Measurements from ENCODE around the gene TOE1.
"Not testable (repeated sequence)": the region's sequence is repeated elsewhere in the genome, so short reads cannot be mapped to it uniquely, and the experiment has no call there.

Gene TOE1

GRCh38 chr1:45355683-45356082 is 15.7 kb downstream of the TOE1 start:
- DNase-seq (ENCODE audit: low read depth) = no peak

DNA sequence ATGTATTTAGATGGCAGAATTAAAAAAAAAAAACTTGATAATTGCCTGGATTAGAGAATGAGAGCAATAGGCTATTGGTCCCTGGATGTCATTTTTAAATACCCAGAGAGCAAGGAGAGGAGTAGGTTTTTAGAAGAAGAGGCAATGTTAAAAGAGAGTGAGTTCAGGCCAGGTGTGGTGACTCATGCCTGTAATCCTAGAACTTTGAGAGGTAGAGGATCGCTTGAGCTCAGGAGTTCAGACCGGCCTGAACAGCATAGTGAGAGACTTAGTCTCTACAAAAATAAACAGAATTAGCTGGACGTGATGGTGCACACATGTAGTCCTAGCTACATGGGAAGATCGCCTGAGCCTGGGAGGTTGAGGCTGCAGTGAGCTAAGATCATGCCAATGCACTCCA is 16.2 kb downstream of the TOE1 start:
- peak; percentile 34 for DNase-seq (ENCODE audit: low read depth)

- DNase-seq (ENCODE audit: low read depth) = peak; percentile 81
These were observed 20.0 kb downstream of the TOE1 start for GRCh38 chr1:45359882-45360513.

DNA sequence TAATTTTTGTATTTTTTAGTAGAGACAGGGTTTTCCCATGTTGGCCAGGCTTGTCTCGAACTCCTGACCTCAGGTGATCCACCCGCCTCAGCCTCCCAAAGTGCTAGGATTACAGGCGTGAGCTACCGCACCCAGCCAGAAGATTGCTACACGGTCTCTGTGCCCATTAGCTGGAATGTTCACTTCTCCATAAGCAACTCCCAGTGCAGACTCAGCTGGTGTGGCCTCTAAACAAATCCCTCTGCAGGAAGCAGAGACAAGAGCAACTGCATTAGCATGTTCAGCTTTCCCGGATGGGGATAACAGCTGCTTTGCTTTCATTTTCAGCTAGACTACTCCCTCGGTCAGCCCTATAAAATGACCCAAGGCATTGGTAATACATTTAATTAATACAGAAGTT is 21.0 kb downstream of the TOE1 start:
- DNase-seq (ENCODE audit: low read depth) = peak; percentile 81

DNA sequence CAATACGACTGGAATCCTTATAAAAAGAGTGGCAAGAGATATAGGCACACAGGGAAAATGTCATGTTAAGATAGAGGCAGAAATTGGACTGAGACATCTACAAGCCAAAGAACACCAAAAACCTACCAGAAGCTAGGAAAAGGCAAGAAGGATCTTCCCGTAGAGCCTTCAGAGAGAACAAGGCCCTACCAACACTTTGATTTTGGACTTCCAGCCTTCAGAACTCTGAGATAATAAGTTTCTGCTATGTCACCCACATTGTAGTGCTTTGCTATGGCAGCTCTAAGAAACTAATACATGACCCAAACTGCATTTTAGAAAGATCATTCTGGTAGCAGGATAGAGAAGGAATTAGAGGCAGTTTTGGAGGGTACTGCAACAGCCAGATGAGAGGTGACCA is 24.3 kb downstream of the TOE1 start:
- no peak for DNase-seq (ENCODE audit: low read depth)

GRCh38 chr1:45365051-45365450 is 25.1 kb downstream of the TOE1 start:
- DNase-seq (ENCODE audit: low read depth) = no peak

- no peak for DNase-seq (ENCODE audit: low read depth)
These were observed 30.6 kb downstream of the TOE1 start for GRCh38 chr1:45370575-45370974.

DNA sequence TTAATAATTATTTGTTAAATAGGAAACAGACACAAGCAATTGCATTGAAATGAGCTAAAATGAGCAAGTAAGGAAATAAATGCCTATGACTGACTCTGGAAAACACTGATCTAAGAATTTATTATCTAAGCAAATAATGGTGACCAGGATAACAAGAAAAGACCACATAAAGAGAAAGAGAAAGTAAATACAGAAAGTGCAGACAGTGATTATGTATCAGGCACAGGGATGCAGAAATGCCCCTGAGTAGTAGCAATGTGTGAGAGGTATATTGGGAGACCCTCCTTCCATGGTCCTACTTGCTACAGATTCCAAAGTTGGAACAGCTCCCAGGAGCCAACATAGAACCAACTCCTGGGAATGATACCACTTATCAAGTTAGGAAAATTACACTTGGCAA is 33.6 kb downstream of the TOE1 start:
- no peak for DNase-seq (ENCODE audit: low read depth)

DNA sequence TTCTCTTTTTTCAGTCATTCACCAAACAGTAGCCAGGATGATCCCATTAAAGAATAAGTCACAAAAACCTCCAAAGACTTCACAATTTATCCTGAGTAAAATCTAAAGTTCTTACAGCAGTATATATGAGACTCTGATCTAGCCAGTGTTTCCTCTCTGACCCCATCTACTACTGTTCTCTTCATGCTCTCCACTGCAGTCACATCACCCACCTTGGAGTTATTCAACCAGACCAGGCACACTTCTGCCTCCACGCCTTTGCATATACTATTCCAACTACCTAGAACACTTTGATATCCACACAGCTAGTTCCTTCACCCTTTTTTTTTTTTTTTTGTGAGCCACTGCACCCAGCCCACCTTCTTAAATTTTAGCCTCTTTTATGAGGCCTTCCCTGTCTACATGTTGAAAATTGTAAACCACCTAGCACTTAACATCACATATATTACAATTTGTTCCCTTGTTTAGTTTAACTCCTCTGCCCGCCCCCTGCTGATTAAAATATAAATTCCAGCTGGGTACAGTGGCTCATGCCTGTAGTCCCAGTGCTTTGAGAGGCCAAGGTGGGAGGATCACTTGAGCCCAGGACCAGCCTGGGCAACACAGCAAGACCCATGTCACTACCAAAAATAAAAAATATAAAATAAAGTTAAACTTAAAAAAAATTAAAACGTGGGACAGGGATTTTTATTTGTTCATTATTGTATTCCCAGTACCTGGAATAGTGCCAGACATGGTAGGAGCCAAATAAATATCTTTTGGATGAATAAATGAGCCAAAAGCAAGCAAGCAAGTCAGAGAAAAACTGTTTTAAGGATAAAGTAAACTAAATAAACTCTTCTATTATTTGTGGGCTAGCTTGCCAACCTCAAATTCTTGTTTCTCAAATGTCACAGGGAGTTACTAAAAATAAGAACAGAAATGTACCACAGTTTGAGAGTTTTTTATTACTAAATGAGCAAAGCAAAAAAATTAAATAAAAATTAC is 35.4 kb downstream of the TOE1 start:
- DNase-seq (ENCODE audit: low read depth) = no peak

DNA sequence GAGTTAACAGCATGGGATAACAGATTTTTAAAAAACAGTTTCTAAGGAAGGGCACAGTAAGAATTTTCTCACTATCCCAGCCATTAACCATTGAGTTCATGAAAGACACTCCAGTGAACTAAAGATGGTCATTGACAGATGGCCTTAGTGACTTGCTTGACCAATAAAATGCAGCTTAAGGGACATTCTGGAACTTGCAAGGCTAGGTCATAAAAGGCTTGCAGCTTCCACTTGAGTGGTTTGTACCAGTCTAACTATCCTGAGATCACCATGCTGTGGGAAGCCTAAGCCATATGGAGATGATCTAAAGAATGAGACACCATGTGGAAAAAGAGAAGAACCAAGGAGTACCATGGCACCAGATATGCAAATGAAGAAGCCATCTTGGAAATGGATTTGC is 38.2 kb downstream of the TOE1 start:
- DNase-seq (ENCODE audit: low read depth) = no peak

DNA sequence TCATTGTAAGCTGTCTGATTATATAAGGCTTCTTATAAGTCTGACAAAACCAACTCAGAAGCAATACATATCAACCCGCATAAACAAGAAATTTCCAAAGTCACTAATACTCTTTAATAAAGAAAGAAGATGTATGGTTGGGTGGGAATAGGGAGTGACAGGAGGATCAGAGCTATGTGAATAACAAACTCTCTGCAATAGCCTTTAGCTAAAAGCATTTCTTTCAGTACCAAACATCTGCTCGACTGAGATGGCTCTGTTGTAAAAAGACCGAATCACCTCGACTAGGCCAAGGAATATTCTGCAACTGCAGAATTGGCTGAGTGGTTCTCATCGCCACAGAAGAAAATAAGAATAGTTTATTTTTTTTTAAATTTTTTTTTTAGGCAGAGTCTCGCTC is 39.6 kb downstream of the TOE1 start:
- DNase-seq (ENCODE audit: low read depth) = no peak

GRCh38 chr1:45380125-45380524 is 40.2 kb downstream of the TOE1 start:
- no peak for DNase-seq (ENCODE audit: low read depth)

DNA sequence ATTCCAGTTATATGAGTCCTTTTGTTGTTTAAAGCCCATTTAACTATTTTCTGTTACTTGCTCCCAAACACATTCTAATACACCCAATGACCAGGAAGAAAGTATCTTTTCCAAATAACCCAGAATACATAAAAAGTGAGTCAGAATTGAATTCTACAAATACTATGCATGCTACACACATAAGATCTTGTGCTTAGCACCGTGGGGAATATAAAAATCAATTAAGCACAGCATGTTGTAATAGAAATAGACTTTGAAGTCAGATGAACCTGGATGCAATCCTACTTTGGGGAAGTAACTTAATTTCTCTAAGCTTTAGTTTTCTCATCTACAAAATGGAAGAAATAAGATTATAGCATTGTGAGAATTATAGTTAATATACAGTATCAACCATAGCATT is 40.8 kb downstream of the TOE1 start:
- no peak for DNase-seq (ENCODE audit: low read depth)

DNA sequence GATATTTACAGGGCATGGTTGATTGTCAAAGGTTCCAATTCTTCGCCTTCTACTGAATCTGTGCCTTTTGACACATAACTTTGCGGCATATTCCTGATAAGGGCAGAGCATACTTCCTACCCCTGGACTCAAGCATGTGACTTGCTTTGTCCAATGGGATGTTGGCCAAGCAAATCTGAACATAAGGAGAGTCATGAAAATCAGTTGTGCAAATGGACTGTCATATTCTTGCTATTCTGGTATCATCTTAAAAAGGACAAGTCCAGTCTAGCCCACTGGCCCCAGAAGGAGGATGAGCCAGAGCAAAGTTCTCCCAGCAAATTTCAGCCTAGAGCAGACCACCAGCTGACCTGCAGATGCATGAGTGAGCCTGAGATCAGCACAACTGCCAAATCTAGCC is 41.3 kb downstream of the TOE1 start:
- no peak for DNase-seq (ENCODE audit: low read depth)

DNA sequence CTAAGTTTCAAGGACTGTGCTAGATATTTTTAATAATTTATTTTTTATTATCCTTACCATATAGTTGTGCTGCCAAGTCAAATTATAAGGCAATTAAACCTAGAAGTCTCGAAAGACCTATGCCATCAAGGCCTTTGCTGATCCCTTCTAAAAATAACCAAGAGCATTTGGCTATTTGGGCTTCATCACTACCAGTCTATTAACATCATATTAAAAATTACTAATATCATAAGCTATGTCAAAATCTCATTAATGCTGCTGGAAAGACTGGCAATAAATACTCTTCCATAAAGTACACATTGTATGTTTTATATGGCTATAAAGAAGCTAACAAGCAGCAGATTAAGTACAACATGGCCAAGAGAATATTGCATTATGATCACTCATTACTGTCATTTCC is 43.2 kb downstream of the TOE1 start:
- DNase-seq (ENCODE audit: low read depth) = no peak

GRCh38 chr1:45384213-45384612 is 44.2 kb downstream of the TOE1 start:
- DNase-seq (ENCODE audit: low read depth) = not testable (repeated sequence)

- DNase-seq (ENCODE audit: low read depth) = no peak
These were observed 45.3 kb downstream of the TOE1 start for GRCh38 chr1:45385302-45385701.

GRCh38 chr1:45386219-45386618 is 46.2 kb downstream of the TOE1 start:
- DNase-seq (ENCODE audit: low read depth) = no peak
